ENCODE results near the gene IFI27. TPM values are rescaled to one million over a fixed set of nuclear protein-coding genes. Genes with fewer than 3 reads are reported as not detected.

IFI27 gene
- total RNA-seq, 4 donors from 2014 or later, result 88.0 to 293 (median 180) TPM

- no peak overlapping the region for H3K4me3 ChIP-seq
- H3K36me3 ChIP-seq, result peaks cover 0 to 10% (median 7%) of the 10 kb centered on the region in 4 donors
- peaks cover 5 to 22% (median 21%) of the 10 kb centered on the region in 4 donors for H3K4me1 ChIP-seq
- TF ChIP-seq POLR2A (IDR thresholded peaks at IDR 0.05; ENCODE audit: low read depth) (no peak), CTCF (IDR thresholded peaks at IDR 0.05) (no peak), EP300 (IDR thresholded peaks at IDR 0.05) (no peak), POLR2AphosphoS5 (IDR thresholded peaks at IDR 0.05) (no peak)
- H3K27me3 ChIP-seq, result no peaks in the 10 kb centered on the region
- intact Hi-C loops (cut with DNase I), result loop anchor here (5.0 kb wide), 1 partner anchor 45 kb away; the partner anchor contains the start of genes DDX24 and IFI27L1
- DNase-seq (ENCODE audit: extremely low spot score), result no peak
- H3K27ac ChIP-seq (replicated peaks in 1 of 4), result no peak overlapping the region
- WGBS, result 97% methylated on average over 3 of the region's 6 CpGs
- no peaks in the 10 kb centered on the region for H3K9me3 ChIP-seq
These were observed 16.8 kb downstream of the IFI27 start for GRCh38 chr14:94127330-94127729.

- H3K9me3 ChIP-seq, result no peaks in the 10 kb centered on the region
- no peak for TF ChIP-seq POLR2AphosphoS5 (IDR thresholded peaks at IDR 0.05)
- TF ChIP-seq EP300 (IDR thresholded peaks at IDR 0.05), result no peak
- no peak for TF ChIP-seq POLR2A (IDR thresholded peaks at IDR 0.05; ENCODE audit: low read depth)
- no peak for TF ChIP-seq CTCF (IDR thresholded peaks at IDR 0.05)
- peak; percentile 74 for DNase-seq (ENCODE audit: extremely low spot score)
- H3K27ac ChIP-seq (replicated peaks in 1 of 4), result peak overlapping the region; percentile 77 to 87 (median 84)
- peaks cover 5 to 22% (median 21%) of the 10 kb centered on the region in 4 donors for H3K4me1 ChIP-seq
- H3K4me3 ChIP-seq, result peak overlapping the region in 2 of 4 donors; percentile 51 to 56
- H3K36me3 ChIP-seq, result peaks cover 0 to 10% (median 7%) of the 10 kb centered on the region in 4 donors
- H3K27me3 ChIP-seq, result no peaks in the 10 kb centered on the region
- intact Hi-C loops (cut with DNase I), result loop anchor here (5.0 kb wide), 1 partner anchor 46 kb away; the partner anchor contains the start of genes DDX24 and IFI27L1
- WGBS, result 96% methylated on average over 5 of the region's 14 CpGs
These were observed 17.8 kb downstream of the IFI27 start for GRCh38 chr14:94128216-94128839.

GRCh38 chr14:94129111-94129757, 18.7 kb downstream of the IFI27 start, which contains the start of gene IFI27L2:
IFI27L2 (minus strand) TSS chr14:94129604; CDS start chr14:94129564, 40 bp downstream.
- H3K4me1 ChIP-seq, result peaks cover 5 to 22% (median 21%) of the 10 kb centered on the region in 4 donors
- peaks cover 0 to 10% (median 7%) of the 10 kb centered on the region in 4 donors for H3K36me3 ChIP-seq
- no peaks in the 10 kb centered on the region for H3K27me3 ChIP-seq
- peak within 1 kb of the TSS; percentile 51 to 74 (median 57) for H3K4me3 ChIP-seq
- DNase-seq (ENCODE audit: extremely low spot score), result peak; percentile 93
- intact Hi-C loops (cut with DNase I), result loop anchor here (5.0 kb wide), 1 partner anchor 47 kb away; the partner anchor contains the start of genes DDX24 and IFI27L1
- no peaks in the 10 kb centered on the region for H3K9me3 ChIP-seq
- peak within 1 kb of the TSS; percentile 77 to 87 (median 84) for H3K27ac ChIP-seq (replicated peaks in 1 of 4)
- TF ChIP-seq POLR2AphosphoS5 (IDR thresholded peaks at IDR 0.05) (peak; percentile 54 to 62), EP300 (IDR thresholded peaks at IDR 0.05) (no peak), CTCF (IDR thresholded peaks at IDR 0.05) (peak; percentile 17 to 58 (median 28)), POLR2A (IDR thresholded peaks at IDR 0.05; ENCODE audit: low read depth) (no peak)
- 0% methylated on average over 21 of the region's 27 CpGs for WGBS

GRCh38 chr14:94129758-94130414, 19.4 kb downstream of the IFI27 start:
- H3K27ac ChIP-seq (replicated peaks in 1 of 4), result peak overlapping the region; percentile 77 to 87 (median 84)
- no peaks in the 10 kb centered on the region for H3K27me3 ChIP-seq
- H3K9me3 ChIP-seq, result no peaks in the 10 kb centered on the region
- H3K36me3 ChIP-seq, result peaks cover 0 to 10% (median 7%) of the 10 kb centered on the region in 4 donors
- H3K4me3 ChIP-seq, result peak overlapping the region; percentile 51 to 74 (median 57)
- TF ChIP-seq POLR2AphosphoS5 (IDR thresholded peaks at IDR 0.05) (peak in 1 of 2 donors; percentile 27), POLR2A (IDR thresholded peaks at IDR 0.05; ENCODE audit: low read depth) (no peak)
- intact Hi-C loops (cut with DNase I), result loop anchor here (5.0 to 10.0 kb wide), 2 partner anchors 48 to 195 kb away; partner anchors contain the start of genes DDX24 and IFI27L1
- WGBS, result 0% methylated on average over 12 of the region's 12 CpGs
- H3K4me1 ChIP-seq, result peaks cover 5 to 22% (median 21%) of the 10 kb centered on the region in 4 donors
- DNase-seq (ENCODE audit: extremely low spot score), result peak; percentile 92
